HG03432 (cell line): ENCODE measurements around the gene VPS45.

Experiments used
- ATAC-seq: cut with Tn5 transposase; IDR thresholded peaks from one replicate; pipeline ENCODE4 v1.9.1; 2021; ENCODE audit warnings: mild to moderate bottlenecking, moderate library complexity; ENCODE audit not compliant: unreplicated experiment

VPS45 gene

DNA sequence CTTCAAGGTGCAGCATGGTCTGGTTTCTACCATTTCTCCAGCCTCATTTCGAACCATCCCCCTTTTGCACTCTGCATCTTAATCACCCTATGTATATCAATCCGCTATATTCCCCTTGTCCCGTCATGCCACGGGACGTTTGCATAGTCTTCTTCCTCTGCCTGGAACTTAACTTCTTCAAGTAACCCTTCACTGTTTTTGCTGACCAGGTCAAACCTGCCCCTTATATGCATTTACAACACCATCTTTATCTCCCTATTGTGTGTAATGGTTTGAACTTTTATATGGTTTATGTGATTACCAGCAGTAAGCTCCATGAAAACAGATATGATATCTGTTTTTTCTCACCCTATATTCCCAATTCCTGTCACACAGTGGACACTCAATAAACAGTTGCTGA lies 2.3 kb downstream of the VPS45 start:
- ATAC-seq: no peak

DNA sequence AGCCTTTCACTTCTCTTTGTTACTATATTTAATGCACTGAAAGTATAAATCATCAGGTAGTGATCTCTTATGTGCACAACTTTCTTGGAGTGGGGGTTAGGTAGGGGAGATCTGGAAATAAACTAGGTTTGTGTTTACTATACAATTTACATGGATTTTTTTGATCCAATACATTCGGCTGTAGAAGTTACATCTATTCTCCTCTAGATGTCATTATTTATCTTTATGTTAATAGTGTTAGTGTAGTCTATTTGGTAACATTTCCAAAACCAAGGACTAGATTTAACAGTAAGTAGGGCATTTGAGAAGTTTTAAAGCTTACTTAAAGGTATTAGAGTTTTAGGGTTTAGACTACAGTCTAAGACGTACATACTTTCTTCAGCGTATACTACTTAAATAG lies 5.4 kb downstream of the VPS45 start:
- ATAC-seq: no peak

GRCh38 chr1:150073516-150073915 lies 5.9 kb downstream of the VPS45 start:
- no peak for ATAC-seq

GRCh38 chr1:150076066-150076465 lies 8.5 kb downstream of the VPS45 start:
- ATAC-seq: no peak

DNA sequence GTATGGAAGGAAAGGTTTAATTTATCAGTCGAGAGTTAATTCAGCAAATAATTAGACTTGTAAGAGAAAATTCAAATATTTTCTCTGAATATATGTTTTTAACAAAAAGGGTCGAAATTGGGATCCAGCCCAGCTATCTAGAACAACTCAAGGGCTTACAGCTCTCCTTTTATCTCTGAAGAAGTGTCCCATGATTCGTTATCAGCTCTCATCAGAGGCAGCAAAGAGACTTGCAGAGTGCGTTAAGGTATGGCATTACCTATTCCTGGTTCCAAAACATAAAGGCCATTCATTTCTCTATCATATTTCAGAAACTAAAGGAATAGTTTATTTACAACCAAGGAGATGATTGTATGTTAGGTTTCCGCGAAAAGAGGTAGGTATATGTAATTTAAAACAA lies 9.4 kb downstream of the VPS45 start:
- ATAC-seq: no peak

DNA sequence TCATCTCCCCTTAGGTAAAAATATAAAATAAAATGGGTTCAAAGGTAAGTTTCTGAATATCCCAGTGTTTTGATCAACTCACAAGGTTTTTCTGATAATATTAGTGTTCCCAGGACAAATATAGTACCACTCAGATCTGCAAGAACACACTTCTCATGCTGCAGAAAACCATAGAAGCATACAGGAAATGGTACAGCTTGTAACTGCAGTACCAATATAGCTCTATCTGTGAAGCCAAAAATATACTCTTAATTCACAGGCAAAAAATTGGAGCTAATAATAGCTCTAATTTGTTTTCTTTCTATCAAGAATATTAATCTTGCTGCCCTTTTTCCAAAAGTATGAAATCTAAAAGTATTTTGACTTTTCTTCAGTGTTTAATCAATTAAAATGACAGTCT lies 13.2 kb downstream of the VPS45 start:
- ATAC-seq: no peak

- ATAC-seq: no peak
These were observed 14.9 kb downstream of the VPS45 start for GRCh38 chr1:150082494-150082893.

- ATAC-seq: no peak
These were observed 16.3 kb downstream of the VPS45 start for GRCh38 chr1:150083907-150084306.

GRCh38 chr1:150085406-150085805 lies 17.8 kb downstream of the VPS45 start:
- no peak for ATAC-seq

- no peak for ATAC-seq
These were observed 19.8 kb downstream of the VPS45 start for GRCh38 chr1:150087415-150087814.

DNA sequence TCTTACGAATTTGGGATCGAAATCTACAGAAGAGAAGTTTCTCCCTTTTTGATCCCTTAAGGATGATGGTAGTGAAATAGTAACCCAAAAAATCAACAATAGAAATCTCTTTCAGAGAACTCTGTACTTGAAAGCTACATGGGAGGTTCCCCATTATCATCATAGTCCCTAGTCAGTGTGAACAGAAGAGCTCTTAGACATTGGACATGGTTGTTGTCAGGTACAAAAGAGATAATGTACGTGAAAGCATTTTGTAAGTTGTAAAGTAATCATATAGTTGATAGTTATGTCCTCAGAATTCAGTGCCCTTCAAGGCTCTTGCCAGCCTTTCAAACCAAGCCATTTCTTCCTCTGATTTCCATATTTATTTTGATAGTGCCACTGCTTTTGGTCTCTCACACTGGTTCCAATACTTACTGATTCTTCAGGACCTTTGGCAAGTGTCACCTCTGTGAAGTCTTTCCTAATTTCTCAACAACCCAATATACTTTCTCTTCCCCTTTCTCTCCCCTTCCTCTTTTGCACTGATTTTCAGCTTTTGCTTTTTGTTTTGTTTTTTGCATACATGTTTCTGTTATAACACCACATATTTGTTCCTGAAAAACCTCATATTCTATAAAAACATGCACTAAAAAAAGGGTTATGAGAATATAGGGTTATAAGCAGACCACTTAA lies 22.4 kb downstream of the VPS45 start:
- ATAC-seq: no peak

GRCh38 chr1:150092180-150092791 lies 24.7 kb downstream of the VPS45 start:
- ATAC-seq: no peak

- ATAC-seq: no peak
These were observed 26.2 kb downstream of the VPS45 start for GRCh38 chr1:150093805-150094204.

DNA sequence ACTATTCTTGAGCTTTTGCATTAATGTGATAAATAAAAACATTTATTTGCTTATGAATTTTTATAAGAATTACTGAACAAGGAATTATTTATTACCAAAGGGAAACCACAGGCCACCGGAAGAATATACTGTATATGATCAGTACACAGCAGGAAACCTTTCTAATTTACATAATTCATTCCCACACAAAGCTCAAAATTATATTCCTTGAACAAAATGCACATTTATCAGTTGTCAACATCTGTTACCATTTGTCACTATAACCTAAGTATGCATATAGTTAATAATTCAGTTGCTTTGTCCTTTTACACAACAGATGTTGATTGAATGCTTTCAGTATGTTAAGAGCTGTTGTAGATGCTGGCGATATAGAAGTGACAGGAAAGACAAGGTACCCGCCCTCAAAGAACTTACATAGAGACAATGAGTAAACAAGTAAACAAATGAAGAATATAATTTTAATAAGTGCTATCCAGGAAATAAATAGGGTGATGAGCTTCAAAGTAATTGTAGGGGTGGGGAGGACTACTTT lies 27.2 kb downstream of the VPS45 start:
- no peak for ATAC-seq

- no peak for ATAC-seq
These were observed 35.4 kb downstream of the VPS45 start for GRCh38 chr1:150102986-150103385.

DNA sequence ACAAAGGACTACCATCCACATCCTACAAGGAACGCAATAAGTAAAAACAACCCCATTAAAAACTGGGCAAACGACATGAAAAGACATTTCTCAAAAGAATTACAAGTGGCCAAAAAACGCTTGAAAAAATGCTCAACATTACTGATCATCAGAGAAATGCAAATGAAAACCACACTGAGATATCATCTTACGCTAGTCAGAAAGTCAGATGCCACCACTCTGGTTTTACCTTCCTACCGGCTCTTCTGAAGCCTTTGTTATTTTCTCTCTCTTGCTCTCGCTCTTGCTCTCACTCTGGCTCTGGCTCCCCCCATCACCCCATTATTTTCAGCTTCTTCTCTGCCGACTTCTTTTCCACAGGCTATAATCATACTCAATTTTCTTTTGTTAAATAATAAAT lies 38.8 kb downstream of the VPS45 start:
- no peak for ATAC-seq

DNA sequence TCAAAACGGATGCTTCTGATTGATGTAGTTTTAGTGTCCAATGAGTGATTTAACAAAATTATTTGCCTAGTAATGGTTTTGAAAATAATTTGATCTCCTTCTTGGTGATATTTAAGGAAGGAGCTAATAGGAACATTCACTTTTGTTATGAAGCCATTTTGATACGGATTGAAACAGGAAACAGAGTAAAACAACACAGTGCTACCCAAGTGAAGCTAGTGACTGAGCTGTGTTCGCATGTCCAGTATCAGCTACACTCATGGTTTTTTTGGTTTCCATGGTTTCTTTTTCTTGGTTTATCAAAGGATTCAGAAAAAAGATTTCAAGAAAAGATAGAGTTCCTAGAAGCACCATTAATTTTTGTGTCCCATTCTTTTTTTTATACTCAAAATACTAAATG lies 42.0 kb downstream of the VPS45 start:
- no peak for ATAC-seq

- no peak for ATAC-seq
These were observed 42.5 kb downstream of the VPS45 start for GRCh38 chr1:150110116-150110515.

DNA sequence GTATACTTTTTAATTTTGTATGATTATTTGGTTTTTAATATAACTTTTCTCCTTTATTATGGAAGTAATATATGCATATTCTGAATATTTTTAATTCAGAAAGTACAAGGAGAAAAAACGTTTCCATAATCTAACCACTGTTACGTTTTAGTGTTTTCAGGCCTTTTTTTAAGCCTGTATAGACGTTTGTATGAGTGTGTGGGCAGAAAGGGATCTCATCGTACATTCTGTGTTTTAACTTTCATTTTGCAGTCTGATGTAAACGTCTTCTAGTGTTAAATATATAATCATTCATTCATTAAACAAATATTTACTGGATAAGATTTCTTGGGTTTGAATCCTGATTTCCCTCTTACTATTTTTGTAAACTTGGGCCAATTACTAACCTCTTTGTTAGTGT lies 44.1 kb downstream of the VPS45 start:
- no peak for ATAC-seq

DNA sequence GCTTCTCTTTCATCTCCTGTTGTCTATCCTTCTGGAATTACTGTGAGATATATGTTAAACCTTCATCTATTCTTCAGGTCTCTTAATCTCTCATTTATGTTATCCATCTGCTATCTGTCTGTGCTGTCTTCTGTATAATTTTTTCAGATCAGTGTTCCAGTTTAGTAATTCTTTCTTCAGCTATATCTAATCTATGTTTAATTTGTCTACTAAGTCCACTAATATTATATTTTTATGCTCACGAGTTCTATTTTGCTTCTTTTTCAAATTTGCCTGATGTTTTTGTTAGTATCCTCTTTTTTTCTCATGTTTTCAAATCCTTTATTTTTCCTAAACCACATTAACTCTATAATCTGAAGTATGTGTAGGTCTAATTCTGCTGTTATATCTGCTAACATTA lies 47.5 kb downstream of the VPS45 start:
- no peak for ATAC-seq

DNA sequence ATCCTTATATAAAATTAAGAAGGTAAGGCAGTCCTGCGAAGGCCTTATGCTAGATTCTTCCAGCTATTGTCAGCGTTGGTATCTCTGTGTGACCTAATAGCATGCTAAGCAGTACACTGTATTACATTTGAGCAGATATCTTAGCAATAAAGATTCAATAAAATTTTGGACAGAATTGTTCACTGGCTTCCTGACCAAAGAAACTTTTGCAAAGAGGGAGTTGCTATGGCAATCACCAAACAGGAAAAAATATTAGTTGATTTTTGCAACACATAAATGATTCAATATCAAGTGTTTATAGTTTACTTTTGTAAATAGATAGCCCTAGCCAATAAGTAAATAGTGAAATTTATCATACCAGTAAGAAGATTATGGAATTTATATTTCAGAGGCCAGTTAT lies 51.1 kb downstream of the VPS45 start:
- no peak for ATAC-seq

GRCh38 chr1:150121236-150121862 lies 53.8 kb downstream of the VPS45 start:
- ATAC-seq: no peak
